Stimulated activated CD8-positive, alpha-beta memory T cell treated with anti-CD3 and anti-CD28 coated beads, Interleukin-2, amount 100 ng/mL, for 1 hour (primary cell): ENCODE data around the gene ARHGAP24.
"Not testable (repeated sequence)": the region's sequence is repeated elsewhere in the genome, so short reads cannot be mapped to it uniquely, and the experiment has no call there.

Experiments
- DNase-seq, 2 donors: peaks; one replicate each; pipeline ENCODE4 v3.0.0-alpha.2; 2020; ENCODE audit warnings: low read depth in 2 of 2

ARHGAP24 gene

GRCh38 chr4:85861064-85861765 is 386.3 kb downstream of the ARHGAP24 start:
- no peak for DNase-seq

- no peak for DNase-seq
These were observed 387.9 kb downstream of the ARHGAP24 start for GRCh38 chr4:85862896-85863295.

- no peak for DNase-seq
These were observed 389.6 kb downstream of the ARHGAP24 start for GRCh38 chr4:85864259-85865205.

- no peak for DNase-seq
These were observed 390.3 kb downstream of the ARHGAP24 start for GRCh38 chr4:85865256-85865655.

GRCh38 chr4:85866508-85866907 is 391.6 kb downstream of the ARHGAP24 start:
- no peak for DNase-seq

GRCh38 chr4:85867271-85867670 is 392.3 kb downstream of the ARHGAP24 start:
- no peak for DNase-seq

GRCh38 chr4:85869181-85869580 is 394.2 kb downstream of the ARHGAP24 start:
- DNase-seq, result no peak

- no peak for DNase-seq
These were observed 395.5 kb downstream of the ARHGAP24 start for GRCh38 chr4:85870298-85871083.

- DNase-seq, result no peak
These were observed 398.6 kb downstream of the ARHGAP24 start for GRCh38 chr4:85873566-85873965.

- no peak for DNase-seq
These were observed 404.6 kb downstream of the ARHGAP24 start for GRCh38 chr4:85879518-85879917.

GRCh38 chr4:85883180-85883579 is 408.2 kb downstream of the ARHGAP24 start:
- no peak for DNase-seq

- DNase-seq, result no peak
These were observed 409.3 kb downstream of the ARHGAP24 start for GRCh38 chr4:85884251-85884650.

- DNase-seq, result no peak
These were observed 411.7 kb downstream of the ARHGAP24 start for GRCh38 chr4:85886665-85887064.

GRCh38 chr4:85889314-85889713 is 414.4 kb downstream of the ARHGAP24 start:
- no peak for DNase-seq

- DNase-seq, result no peak
These were observed 420.8 kb downstream of the ARHGAP24 start for GRCh38 chr4:85895755-85896154.

- no peak for DNase-seq
These were observed 423.3 kb downstream of the ARHGAP24 start for GRCh38 chr4:85898231-85898630.

GRCh38 chr4:85901500-85901899 is 426.6 kb downstream of the ARHGAP24 start:
- no peak for DNase-seq

- DNase-seq, result not testable (repeated sequence)
These were observed 427.7 kb downstream of the ARHGAP24 start for GRCh38 chr4:85902647-85903046.

GRCh38 chr4:85905761-85906160 is 430.8 kb downstream of the ARHGAP24 start:
- no peak for DNase-seq

GRCh38 chr4:85907001-85907400 is 432.1 kb downstream of the ARHGAP24 start:
- DNase-seq, result no peak

GRCh38 chr4:85909851-85910250 is 434.9 kb downstream of the ARHGAP24 start:
- DNase-seq, result no peak

- DNase-seq, result no peak
These were observed 436.0 kb downstream of the ARHGAP24 start for GRCh38 chr4:85910985-85911384.
